ENCODE data around the gene SLC25A41.
"Not testable (repeated sequence)": the region's sequence is repeated elsewhere in the genome, so short reads cannot be mapped to it uniquely, and the experiment has no call there.

The SLC25A41 gene

DNA sequence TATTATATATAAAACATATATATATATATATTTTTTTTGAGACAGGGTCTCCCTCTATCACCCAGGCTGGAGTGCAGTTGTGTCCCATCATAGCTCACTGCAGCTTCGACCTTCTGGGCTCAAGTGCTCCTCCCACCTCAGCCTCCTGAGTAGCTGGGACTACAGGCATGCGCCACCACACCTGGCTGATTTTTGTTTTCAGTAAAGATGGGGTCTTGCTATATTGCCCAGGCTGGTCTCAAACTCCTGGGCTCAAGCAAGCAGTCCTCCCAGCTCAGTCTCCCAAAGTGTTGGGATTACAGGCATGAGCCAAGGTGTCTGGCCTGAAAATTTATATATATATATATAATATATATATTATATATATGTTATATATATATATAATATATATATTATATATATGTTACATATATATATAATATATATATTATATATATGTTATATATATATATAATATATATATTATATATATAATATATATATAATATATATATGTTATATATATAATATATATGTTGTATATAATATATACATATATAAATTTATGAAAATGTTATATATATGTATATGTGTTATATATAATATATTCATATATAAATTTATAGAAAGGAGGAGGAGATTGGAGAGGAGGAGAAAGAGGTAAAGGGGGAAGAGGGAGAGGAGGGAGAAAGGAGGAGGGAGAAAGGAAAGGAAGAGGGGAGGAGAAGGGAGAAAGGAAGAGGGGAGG is 4.7 kb downstream of the SLC25A41 start:
- DNase-seq (ENCODE audit: low read depth): not testable (repeated sequence)

DNA sequence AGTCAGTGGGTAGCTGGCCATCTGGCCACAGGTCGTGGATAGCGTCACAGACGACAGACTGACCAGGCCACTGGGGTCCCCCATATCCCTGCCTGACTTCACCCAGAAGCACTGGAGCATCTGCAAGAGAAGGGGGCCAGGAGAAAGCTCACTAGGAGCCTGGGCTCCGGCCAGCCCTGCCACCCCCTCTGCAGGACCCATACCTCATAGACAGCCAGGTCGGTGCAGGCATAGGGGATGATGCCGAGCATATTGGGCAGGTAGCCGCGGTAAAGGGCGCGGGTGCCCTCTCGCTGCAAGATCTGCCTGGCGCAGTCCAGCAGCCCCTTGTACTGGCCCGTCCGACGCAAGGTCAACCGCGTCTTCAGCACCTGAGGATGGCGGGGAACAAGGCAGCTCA is 6.4 kb downstream of the SLC25A41 start:
- no peak for DNase-seq (ENCODE audit: low read depth)

DNA sequence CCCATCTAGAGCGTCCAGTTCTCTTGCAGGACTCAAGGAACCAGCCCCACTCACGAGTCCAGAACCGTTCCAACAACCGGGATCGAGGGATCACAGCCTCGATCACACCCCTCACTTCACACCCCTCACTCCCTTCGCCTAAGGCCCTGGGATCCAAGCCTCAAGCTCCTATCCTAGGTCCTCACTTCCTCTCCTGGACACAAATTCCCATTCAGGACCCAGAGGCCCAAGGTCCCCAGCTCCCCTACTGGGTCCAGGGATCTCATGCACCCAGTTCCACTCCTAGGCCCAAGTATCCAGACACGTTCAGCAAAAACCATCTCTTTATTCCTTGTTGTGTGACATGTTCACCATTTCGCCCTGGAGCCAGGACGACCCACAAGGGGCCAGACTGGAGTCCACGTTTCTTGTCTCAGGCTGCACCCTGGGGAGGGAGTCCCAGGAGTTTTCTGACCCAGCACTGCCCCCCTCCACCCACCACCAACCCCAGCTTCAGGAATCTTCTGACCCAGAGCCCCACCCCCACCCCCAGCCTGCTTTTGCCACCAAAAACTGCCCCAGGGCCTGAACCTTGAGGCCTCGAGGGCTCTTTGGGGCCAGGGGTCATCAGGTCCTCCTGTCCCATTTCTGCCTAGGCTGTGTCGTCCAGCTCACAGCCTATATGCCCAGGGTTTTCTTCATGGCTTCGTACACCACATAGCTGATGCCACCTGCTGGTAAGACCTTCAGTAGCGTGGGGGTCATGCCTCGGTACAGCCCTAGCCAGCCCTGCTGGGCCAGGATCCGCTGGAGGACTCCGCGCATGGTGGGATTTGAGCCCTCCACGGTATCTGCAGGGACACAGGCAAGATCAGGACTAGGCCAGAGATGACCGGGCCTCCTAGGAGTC is 7.6 kb downstream of the SLC25A41 start:
- no peak for DNase-seq (ENCODE audit: low read depth)

DNA sequence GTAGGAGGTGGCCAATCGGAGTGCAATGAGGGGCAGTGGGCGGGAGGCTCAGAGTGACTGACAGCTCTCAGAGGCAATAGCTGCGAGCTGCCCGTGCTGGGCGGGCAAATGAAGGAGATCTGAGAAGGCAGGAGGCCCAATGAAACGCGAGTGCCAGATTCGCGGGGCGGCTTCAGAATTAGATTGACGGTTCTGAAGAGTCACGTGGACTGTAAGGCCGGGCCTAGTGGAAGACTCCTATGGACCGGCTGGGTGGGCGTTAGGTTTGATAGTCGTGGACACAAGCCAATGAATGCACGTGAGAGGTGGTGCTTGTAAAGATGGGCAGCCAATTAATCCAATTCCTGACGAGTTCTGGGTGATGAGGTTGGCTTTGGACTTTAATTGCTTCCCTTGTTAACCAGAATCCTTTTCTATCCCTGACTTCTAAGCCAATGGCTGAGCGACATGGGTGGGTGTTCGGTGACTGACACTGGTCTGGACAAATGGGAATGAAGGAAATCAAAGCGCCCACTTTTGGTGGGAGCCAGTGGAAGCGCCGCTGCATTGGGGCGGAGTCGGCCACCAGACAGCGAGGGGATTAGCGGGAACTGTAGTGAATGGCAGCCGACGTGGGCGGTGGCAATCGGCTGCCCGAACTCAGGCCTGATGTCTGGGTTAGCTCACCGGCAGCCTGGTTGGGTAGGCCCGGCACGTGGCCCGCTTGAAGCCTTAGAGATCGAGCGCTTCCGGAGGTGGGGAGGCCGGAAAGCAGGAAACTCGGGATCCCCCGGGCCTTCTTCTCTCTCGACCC is 8.4 kb downstream of the SLC25A41 start:
- peak; percentile 97 for DNase-seq (ENCODE audit: low read depth)

DNA sequence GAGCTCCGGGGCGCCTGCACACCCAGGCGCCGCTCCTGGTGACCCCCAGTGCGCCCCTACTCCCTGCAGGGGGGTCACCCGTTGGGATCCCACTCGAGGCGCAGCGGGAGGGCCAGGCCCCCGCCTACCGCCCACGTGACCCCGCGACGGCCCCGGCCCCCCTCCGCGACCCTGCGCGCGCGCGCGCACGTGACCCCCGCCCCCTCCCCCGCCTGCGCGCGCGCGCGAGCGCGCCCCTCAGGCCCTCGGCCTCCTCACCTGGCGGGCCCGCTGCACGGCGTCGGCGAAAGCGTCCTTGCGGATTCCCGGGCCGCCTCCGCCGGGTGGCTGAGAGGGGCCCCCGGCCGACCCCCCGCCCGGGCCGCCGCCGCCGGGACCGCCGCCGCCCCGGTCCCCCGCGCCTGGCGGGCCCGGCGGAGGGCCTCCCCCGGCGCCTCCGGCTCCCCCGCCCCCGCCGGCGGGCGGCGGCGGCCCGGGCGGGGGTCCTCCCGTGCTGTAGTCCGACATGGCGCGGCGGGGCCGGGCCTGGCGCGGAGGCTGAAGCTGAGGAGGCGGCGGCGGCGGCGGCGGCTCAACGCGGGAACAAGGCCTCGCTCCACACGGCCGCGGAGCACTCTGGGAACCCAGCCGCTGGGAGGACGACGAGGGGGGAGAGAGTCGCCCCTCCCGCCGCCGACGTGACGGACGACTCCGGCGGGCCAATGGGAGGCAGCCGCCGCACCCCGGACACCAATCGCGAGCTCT is 9.2 kb downstream of the SLC25A41 start, which contains the start of gene KHSRP:
Gene KHSRP (minus strand): TSS at position 617 of the 744 bp plus-strand sequence. CDS start 110 bp downstream, at position 507.
- DNase-seq (ENCODE audit: low read depth): no peak

DNA sequence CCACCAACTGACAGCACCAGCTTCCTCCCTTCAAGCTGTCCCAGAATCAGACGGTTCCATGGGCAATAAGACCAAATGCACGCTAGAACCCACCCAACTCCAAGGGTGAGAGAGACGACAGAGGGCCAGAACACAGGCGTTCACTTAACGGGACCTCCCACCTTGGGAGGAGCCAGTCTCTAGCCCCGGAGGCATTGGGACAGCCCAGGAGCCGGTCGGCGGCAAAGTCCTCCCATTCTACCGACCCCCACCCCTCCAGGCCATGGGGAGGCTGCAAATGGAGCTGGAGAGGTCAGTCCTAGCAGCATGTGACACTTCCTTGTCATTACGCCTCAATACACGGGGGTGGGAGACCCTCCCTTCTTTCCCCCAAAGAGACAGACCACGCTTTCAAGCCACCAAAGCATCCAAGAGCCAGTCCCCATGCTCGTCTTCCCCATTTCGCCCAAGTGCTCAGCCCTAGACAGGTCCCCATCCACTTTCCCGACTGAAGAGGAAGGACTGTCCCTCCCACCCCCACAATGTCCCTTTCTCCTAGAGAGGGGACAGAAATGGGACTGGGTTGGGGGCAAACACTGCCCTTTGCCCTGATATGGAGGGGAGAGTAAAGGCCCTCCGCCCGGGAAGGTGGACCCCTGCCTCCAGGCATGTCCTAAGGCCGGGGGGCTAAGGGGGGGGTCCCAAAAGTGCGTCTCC is 9.9 kb downstream of the SLC25A41 start:
- DNase-seq (ENCODE audit: low read depth): no peak

DNA sequence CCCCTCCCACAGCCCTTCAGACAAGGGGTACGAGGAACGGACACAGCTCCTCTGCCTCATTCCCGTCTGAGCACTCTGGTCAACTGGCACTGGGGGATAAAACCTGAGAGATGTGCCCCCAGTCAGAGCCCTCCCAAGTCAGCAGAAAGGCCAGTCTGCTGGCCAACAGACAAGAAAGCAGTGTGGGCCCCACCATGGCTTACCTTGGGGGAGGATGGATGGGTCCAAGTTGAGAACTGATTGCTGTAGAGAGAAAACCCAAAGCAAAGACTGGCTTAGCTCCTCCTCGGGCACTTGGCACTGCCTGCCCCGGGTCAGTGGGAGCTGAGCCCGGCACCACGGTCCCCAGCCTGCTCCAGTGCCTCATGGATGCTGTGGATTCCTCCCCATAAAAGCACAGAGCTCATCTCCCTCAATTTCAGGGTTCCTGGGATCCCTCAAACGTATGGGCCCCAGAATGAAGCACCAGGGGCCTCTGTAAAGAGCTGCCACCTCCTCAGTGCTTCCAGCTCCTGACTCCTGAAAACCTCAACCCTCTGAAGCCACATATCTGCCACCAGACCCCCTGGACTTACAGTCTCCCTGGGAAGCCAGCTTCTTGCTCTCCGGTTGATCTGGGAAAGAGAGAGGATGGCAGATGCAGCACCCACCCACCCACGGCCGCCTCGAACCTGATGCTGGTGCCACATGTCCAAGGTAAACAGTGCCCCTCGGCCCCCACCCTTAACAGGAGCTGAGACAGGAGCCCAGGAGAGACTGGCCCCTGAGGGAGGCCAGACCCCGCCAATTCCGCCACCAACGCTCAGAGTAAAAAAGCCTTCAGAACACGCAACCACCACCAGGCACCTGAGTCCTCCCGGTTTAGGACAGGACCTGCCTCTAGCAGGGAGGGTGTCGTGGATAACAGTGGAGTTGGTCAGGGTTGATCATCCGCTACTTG is 12.2 kb downstream of the SLC25A41 start:
- no peak for DNase-seq (ENCODE audit: low read depth)

DNA sequence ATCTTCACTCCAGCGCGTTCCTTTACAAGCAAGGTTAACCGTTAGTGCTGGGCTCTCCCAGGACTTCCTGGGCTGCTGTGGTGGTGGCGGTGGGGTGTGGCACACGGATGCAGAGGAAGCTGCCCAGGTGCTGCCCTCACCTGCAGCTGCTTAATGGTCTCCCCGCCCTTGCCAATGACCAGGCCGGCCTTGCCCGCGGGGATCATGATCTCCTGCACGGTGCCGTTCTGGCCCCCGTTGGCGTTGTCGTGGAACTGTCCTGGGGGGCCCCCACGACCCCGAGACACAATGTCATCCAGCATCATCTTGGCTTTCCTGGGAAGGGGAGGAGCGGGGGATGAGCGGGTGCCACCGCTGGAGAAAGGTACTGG is 15.0 kb downstream of the SLC25A41 start:
- no peak for DNase-seq (ENCODE audit: low read depth)

DNA sequence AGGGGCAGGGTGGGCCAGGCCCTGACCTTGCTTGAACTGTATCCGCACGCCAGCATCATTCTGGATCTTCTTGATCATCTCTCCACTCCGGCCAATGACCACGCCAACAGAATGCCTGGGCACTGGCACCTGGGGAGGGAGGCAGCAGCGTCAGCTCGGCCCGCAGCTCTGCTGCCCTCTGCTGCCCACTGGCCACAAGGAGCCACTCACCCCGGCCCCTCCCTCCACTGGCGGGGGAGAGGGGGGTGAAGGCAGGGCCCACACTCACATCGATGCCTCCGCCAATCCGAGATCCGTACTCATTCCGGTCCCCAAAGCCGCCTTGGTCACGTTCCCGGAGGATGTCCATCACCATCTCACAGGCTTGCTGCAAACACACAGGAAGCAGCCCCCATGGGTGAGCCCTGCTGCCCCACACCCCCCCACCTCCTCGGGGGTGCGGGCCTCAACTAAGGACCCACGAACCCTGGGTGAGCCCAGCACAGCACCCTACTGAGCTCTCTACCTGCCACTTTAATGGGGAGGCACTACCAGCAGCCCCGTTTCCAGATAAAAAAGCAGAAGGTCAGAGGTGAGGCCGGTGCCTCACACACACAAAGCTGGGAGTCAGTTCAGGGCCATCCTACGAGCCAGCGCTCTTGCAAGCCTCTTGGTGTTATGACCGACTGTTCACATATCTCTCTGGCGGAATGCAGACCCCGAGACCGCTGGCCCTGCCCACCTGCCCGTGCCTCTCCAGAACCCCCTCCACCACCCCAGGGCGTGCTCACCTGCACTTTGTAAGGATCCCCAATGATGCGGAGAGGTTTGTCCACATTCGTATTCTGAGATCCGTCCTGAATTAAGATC is 15.6 kb downstream of the SLC25A41 start:
- DNase-seq (ENCODE audit: low read depth): no peak

DNA sequence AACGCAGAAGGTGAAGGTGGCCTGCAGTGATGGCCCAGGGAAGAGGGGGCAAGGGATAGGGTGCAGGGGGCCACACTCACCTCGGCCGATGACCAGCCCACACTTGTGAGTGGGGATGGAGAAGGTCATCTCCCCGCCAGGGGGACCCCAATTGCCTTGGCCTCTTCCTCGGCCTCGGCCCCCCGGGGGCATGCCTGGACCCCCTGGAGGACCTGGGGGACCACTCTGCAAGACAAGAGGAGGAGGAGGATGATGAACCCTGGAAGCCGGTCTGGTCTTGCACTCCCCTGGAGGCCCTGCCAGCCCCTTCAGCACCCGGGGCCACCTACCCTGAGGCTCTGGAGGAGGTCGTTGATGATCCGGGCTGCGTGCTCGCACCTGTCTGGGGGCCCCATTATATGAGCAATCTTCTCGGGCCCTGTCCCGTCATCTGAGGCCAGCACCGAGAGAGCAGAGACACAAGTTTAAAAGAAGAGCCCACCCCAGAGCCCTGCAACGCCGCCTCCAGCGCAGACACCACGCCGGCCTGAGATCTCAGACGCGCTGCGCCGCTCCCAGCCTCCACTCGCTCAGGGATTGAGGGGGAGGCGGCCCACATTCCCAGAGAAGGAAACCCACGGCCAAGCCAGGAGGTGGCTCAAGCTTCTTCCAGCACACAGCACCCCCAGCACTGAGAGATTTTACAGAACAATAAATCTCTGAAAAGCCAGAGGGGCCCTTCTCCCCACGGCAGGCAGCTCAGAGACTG is 16.7 kb downstream of the SLC25A41 start:
- DNase-seq (ENCODE audit: low read depth): no peak

DNA sequence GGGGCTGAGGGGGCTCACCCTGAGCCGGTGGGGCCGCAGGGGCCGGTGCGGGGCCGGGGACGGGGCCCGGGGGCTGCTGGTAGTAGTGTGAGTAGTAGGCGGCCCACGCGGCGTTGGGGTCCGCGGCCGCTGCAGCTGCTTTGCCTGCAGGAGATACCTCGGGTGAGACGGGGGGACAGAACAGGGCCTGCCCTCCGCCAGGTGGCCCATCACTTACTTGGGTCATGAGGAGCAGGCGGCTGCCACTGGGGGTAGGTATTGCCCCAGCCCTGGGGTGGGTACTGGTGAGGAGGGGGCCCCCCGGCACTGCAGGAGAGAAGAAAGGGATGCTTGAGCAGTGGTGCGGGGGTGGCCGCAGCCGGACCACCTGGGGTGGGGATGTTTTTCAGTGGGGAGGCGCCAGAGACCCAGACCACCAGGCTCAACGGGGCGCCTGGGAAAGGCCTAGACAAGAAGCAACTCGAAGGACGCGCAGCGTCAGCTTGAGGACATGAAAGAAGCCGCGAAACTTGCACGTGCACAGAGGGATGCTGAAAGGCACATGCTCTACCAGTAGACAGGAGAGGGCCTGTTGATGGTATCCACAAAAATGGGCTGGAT is 17.9 kb downstream of the SLC25A41 start:
- DNase-seq (ENCODE audit: low read depth): no peak

DNA sequence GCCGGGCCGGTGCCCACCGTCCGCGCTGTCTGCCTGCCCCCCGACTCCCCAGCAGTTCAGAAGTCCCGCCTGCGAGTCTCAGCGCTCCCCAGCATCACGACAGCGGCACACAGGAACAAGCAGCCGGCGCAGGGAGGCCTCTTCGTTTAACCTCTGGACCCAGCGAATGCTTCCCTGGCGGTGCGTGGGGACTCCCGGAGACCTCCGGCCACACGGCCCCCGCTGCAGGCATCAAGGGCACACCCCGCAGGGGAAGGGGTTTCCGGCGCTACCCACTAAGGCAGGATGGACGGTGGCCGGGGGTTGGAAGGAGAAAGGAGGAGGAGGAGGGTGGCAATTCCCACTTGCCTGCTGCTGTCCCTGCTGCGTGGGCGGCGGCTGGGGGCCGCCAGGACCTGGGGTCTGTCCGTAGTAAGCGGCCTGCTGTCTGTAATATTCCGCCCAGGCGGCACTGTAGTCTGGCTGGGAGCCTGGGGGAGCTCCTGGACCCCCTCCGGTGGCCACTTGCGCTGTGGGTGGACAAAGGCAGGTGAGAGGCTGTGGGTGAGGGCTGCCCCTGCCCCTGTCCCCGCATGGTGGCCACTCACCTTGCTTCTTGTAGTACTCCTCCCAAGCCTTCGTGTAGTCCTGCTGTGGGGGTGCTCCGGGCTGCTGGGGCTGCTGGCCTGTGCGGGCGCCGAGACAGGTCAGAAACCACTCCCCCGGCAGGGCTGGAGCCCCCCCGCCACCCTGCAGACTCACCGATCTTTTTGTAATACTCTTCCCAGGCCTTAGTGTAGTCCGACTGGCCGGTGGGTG is 18.6 kb downstream of the SLC25A41 start:
- DNase-seq (ENCODE audit: low read depth): no peak

DNA sequence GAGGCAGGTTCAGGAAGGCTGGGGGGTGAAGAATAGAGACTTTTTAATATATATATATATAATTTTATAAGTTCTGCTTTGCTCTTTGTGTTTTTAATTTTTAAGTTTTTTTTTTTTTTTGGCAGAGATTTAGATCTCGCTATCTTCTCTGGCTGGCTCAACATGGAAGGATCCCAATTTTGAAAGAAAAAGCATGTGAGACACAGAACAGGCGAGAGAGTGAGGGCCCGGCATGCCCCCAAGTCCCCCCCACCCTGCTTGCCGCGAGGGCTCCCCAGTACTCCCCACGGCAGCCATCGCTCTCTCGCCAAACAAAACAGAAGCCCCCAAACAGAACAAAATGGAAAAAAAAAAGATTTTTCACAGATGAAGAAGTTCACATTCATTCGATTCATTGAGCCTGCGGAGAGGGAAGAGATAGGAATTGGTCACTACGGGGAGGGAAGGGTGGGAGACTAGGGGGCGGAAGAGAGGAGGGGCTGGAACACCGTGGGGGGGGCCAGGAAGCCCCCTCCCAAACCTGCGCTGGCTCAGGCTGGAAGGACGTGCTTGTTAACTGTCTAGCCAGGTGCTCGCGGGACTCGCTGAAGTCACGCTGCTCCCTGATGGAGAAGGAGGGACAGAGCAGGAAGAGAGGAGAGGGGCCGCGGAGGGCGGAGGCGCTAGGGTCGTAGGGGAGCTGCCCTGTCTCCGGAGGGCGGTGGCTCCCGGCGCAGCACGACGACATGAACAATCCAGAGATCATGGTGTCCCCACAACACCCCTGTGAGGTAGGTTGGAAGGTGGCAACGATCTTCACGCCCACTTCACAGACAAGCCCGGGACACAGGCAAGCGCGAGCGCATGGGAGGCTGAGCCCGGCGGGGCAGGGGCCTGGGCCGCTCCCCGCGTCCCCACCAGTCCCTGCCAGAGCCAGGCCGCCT is 19.6 kb downstream of the SLC25A41 start:
- DNase-seq (ENCODE audit: low read depth): no peak

DNA sequence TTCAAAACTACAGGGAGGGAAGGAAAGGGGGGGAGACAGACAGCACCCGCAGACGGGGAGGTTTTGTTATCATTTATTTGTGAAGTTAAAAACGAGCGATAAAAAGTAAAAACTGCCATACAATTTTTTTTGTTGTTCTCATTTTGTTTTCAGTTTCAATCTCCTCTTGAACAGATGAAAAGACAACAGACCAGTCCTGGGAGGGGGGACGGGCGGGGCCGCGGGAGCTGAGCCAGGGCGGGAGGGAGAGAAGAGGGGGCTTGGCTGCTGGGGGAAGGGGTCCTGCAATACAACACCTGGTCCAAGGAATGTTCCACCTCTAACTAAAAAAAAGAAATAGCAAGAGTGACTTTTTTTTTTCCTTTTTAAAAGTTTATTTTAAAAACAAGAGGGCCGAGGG is 20.3 kb downstream of the SLC25A41 start:
- DNase-seq (ENCODE audit: low read depth): no peak

DNA sequence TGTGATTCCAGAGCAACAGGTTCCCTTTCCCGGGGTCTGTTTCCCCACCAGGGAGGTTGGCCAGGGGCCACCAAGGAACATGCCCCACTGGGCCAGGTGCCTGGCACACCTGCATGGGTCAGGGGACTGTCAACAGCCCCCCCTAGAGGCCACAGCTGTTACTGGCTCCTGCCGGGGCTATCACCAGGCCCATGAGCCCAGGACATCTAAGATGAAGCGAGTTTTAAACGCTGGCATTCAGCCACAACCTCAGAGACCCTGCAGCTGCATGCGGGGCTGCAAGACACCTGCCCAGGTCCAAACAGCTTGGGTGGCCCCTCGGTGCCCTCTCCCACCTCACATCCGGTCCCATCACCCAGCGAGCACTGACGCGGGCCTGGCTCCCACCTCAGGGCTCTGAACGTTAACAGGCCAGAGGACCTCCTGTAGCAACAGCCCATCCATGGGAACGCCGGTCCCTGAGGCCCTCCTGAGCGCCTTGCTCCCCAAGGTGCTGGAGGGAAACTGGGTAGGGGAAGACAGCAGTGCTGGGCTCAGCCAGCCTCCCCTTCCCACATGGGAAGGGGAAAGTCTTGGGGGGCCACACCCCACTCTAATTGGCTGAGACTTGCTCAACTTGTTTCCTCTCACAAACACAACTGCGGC is 21.0 kb downstream of the SLC25A41 start:
- peak; percentile 24 for DNase-seq (ENCODE audit: low read depth)

Measured in stimulated activated CD8-positive, alpha-beta memory T cell treated with anti-CD3 and anti-CD28 coated beads, Interleukin-7, amount 100 ng/mL, for 24 hours (primary cell).